ENCODE data around the gene SAE1. TPM values are rescaled to one million over a fixed set of nuclear protein-coding genes. Genes with fewer than 3 reads are reported as not detected.

SAE1 gene
- total and polyA plus RNA-seq, 2 of the 4 experiments (the other 2 are of a cell fraction): 165 to 184 TPM

DNA sequence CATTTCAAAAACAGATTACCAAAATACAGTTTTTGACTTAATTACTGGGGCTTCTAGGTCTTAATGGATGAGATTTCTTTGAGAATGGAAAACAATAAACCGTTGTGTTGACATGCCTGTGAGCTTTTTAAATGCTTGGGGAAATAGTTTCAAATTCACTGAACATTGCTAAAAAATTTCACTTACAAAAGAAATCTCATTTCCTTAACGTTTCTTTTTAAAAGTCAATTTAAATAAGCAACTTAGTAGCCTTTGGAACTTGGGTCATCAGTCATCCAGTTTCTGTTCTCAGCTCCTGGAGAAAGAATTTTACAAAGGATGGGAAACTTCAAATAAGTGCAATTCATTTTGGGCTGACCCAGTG lies 21.5 kb upstream of the SAE1 start:
- Histone ChIP-seq H4K91ac (ENCODE audit: insufficient read depth, low read depth, low read length) (no peak overlapping the region), H3K4ac (ENCODE audit: low read depth, low read length) (peak overlapping the region; percentile 97; the same call in 1 of the 2 replicates), H3K4me2 (ENCODE audit: low read depth, low read length) (peak overlapping the region; percentile 97), H3K9ac (ENCODE audit: low read depth, low read length) (peak overlapping the region; percentile 100; the same call in 1 of the 2 replicates), H3K56ac (ENCODE audit: extremely low read depth, insufficient read depth, low read length) (no peak overlapping the region), H3K36me3 (ENCODE audit: control insufficient read depth, insufficient read depth, low read length) (peaks cover 2% of the 10 kb centered on the region), H4K8ac (ENCODE audit: low read depth in 2 of 2, low read length in 2 of 2) (peak overlapping the region in 1 of 2 experiments; percentile 88; a peak in 2 of 4 replicates), H2BK120ac (ENCODE audit: low read depth, low read length) (no peak overlapping the region), H3K27me3 (ENCODE audit: control insufficient read depth, insufficient read depth, low read length) (no peaks in the 10 kb centered on the region), H2AK5ac (ENCODE audit: low read depth, low read length) (no peak overlapping the region; the same call in 1 of the 2 replicates), H3K4me3 (ENCODE audit: insufficient read depth, low read depth, low read length) (peak overlapping the region; percentile 16), H3K79me1 (ENCODE audit: low read depth in 1 of 2, low read length in 2 of 2) (peaks cover 25 to 76% of the 10 kb centered on the region in 2 experiments), H2AFZ (replicated peaks; ENCODE audit: low read length, poor library complexity) (no peak overlapping the region), H3K18ac (ENCODE audit: low read depth, low read length) (no peak overlapping the region), H2BK5ac (ENCODE audit: low read depth, low read length, poor library complexity, severe bottlenecking) (peak overlapping the region; percentile 98), H3K23ac (ENCODE audit: low read depth, low read length) (peak overlapping the region; percentile 57), H2BK20ac (ENCODE audit: low read depth, low read length) (no peak overlapping the region), H4K20me1 (ENCODE audit: insufficient read depth, low read length) (peaks cover 32% of the 10 kb centered on the region), H3K9me1 (ENCODE audit: insufficient read depth, low read length) (peaks cover 17% of the 10 kb centered on the region), H3K27ac (ENCODE audit: insufficient read depth, low read length) (no peak overlapping the region; the same call in 1 of the 2 replicates), H2BK15ac (ENCODE audit: low read depth, low read length) (no peak overlapping the region), H3K4me1 (ENCODE audit: control insufficient read depth, insufficient read depth, low read length) (peaks cover 25% of the 10 kb centered on the region), H4K5ac (ENCODE audit: low read depth, low read length) (no peak overlapping the region; the same call in 1 of the 2 replicates), H3K9me3 (ENCODE audit: control insufficient read depth, insufficient read depth, low read length) (no peaks in the 10 kb centered on the region), H3K14ac (replicated peaks; ENCODE audit: low read depth, low read length) (peak overlapping the region; percentile 100; the same call in 1 of the 2 replicates), H2AK9ac (replicated peaks; ENCODE audit: low read depth, low read length, poor library complexity) (no peak overlapping the region)
- no peak for TF ChIP-seq CHD1 (IDR thresholded peaks at IDR 0.05; ENCODE audit: low read depth, low read length)
- no peak for TF ChIP-seq MAZ (IDR thresholded peaks at IDR 0.05; ENCODE audit: borderline replicate concordance, low read depth, low read length)
- no peak for TF ChIP-seq MAFK (IDR thresholded peaks at IDR 0.05; ENCODE audit: low read depth, low read length)
- TF ChIP-seq MXI1 (IDR thresholded peaks at IDR 0.05; ENCODE audit: borderline replicate concordance, low read depth, low read length): no peak
- no peak for TF ChIP-seq BHLHE40 (IDR thresholded peaks at IDR 0.05; ENCODE audit: low read depth, low read length)
- no peak for TF ChIP-seq RCOR1 (IDR thresholded peaks at IDR 0.05; ENCODE audit: insufficient replicate concordance, low read length)
- TF ChIP-seq NFE2L2 (IDR thresholded peaks at IDR 0.05; ENCODE audit: low read depth, low read length): no peak
- TF ChIP-seq, protein P1, sequence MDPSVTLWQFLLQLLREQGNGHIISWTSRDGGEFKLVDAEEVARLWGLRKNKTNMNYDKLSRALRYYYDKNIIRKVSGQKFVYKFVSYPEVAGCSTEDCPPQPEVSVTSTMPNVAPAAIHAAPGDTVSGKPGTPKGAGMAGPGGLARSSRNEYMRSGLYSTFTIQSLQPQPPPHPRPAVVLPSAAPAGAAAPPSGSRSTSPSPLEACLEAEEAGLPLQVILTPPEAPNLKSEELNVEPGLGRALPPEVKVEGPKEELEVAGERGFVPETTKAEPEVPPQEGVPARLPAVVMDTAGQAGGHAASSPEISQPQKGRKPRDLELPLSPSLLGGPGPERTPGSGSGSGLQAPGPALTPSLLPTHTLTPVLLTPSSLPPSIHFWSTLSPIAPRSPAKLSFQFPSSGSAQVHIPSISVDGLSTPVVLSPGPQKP (IDR thresholded peaks at IDR 0.05; ENCODE audit: borderline replicate concordance, low read depth, low read length): no peak
- no peak for TF ChIP-seq RAD21 (IDR thresholded peaks at IDR 0.05; ENCODE audit: low read length)
- TF ChIP-seq SMC3 (IDR thresholded peaks at IDR 0.05; ENCODE audit: low read depth, low read length): no peak
- TF ChIP-seq, protein P2, sequence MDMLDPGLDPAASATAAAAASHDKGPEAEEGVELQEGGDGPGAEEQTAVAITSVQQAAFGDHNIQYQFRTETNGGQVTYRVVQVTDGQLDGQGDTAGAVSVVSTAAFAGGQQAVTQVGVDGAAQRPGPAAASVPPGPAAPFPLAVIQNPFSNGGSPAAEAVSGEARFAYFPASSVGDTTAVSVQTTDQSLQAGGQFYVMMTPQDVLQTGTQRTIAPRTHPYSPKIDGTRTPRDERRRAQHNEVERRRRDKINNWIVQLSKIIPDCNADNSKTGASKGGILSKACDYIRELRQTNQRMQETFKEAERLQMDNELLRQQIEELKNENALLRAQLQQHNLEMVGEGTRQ (IDR thresholded peaks at IDR 0.05; ENCODE audit: low read depth, low read length): no peak
- no peak for TF ChIP-seq CEBPB (IDR thresholded peaks at IDR 0.05; ENCODE audit: low read depth, low read length)
- no peak for TF ChIP-seq RFX5 (IDR thresholded peaks at IDR 0.05; ENCODE audit: low read depth, low read length)
- no peak for TF ChIP-seq FOS (IDR thresholded peaks at IDR 0.05; ENCODE audit: low read depth, low read length)
- POLR2A ChIA-PET (ENCODE audit: unreplicated experiment): no interaction called here
- DNase-seq (no peak), ATAC-seq (ENCODE audit: low read depth) (no peak)
- dilution Hi-C loops (cut with HindIII; ENCODE audit: low sequenced_read_pairs, unreplicated experiment) (no loop called here), intact Hi-C loops (cut with micrococcal nuclease) (no loop called here), in situ Hi-C loops (cut with MboI; ENCODE audit: low sequenced_read_pairs) (no loop called here)
- BruUV-seq (replicated peaks): no TSS peak
- CTCF ChIA-PET: no interaction called here
- no CpG with 5 or more reads among the region's 2 CpGs for WGBS, 2 experiments (ENCODE audit: extremely low coverage in 2 of 2, insufficient read length in 1 of 2)

Data from IMR-90 (cell line).